Smooth muscle cell (in vitro differentiated cells): Measurements from ENCODE around the gene GP9. TPM values are rescaled to one million over a fixed set of nuclear protein-coding genes. Genes with fewer than 3 reads are reported as not detected.

Experiments
- DNase-seq: peaks from one replicate; lab custom pipeline; 2025; ENCODE audit not compliant: unreplicated experiment; lab: John Stamatoyannopoulos, UW
- H2AFZ ChIP-seq: fragments of 200-600 bp; sonication (generic); 2 replicates; pipeline ENCODE4 v1.6.0; 2016; ENCODE audit warnings: antibody characterized with exemption, low read depth, mild to moderate bottlenecking
- H3F3A ChIP-seq: fragments of 200-600 bp; sonication (generic); 2 replicates; pipeline ENCODE4 v1.6.0; 2017; ENCODE audit warnings: antibody characterized with exemption, low read depth
- H3K27ac ChIP-seq: fragments of 200-600 bp; sonication (generic); 2 replicates; pipeline ENCODE4 v1.5.1; 2016; ENCODE audit warnings: low read depth, mild to moderate bottlenecking
- H3K27me3 ChIP-seq: fragments of 200-600 bp; sonication (generic); 2 replicates; pipeline ENCODE4 v1.6.1; 2016; ENCODE audit warnings: low read depth, mild to moderate bottlenecking
- H3K36me3 ChIP-seq: fragments of 200-600 bp; sonication (generic); 2 replicates; pipeline ENCODE4 v1.5.1; 2016; ENCODE audit warnings: low read depth
- H3K4me1 ChIP-seq: fragments of 200-600 bp; sonication (generic); 2 replicates; pipeline ENCODE4 v1.5.1; 2016; ENCODE audit warnings: low read depth
- H3K4me2 ChIP-seq: fragments of 200-600 bp; sonication (generic); 2 replicates; pipeline ENCODE4 v1.6.0; 2016; ENCODE audit warnings: mild to moderate bottlenecking
- H3K4me3 ChIP-seq: fragments of 200-600 bp; sonication (generic); 2 replicates; pipeline ENCODE4 v1.5.1; 2016; ENCODE audit warnings: mild to moderate bottlenecking
- H3K79me2 ChIP-seq: fragments of 200-600 bp; sonication (generic); 2 replicates; pipeline ENCODE4 v1.6.0; 2016; ENCODE audit warnings: low read depth, mild to moderate bottlenecking
- H3K9ac ChIP-seq: fragments of 200-600 bp; sonication (generic); 2 replicates; pipeline ENCODE4 v1.6.0; 2016; ENCODE audit warnings: low read depth
- H3K9me3 ChIP-seq: fragments of 200-600 bp; sonication (generic); replicated peaks from 2 replicates; pipeline ENCODE4 v1.5.1; 2016; ENCODE audit warnings: low read depth
- H4K20me1 ChIP-seq: fragments of 200-600 bp; sonication (generic); 2 replicates; pipeline ENCODE4 v1.6.0; 2016; ENCODE audit warnings: low read depth
- WGBS: methylation state at CpG from one replicate; pipeline ENCODE4 v1.1.7; 2016; ENCODE audit warnings: low lambda C conversion rate; 5-methylcytosine and 5-hydroxymethylcytosine counted together
- polyA plus RNA-seq: library from polyadenylated mRNA; unstranded; fragments of >200 nt; fragmentation: Nextera tagmentation; extraction: Ambion mirVana; gene quantifications from 2 replicates; pipeline ENCODE4 v1.2.1, GENCODE V29; 2016
- total RNA-seq: library from RNA; depleted of rRNA; stranded (reverse); fragments of >200 nt; gene quantifications from 2 replicates; pipeline ENCODE4 v1.2.3, GENCODE V29; 2014
- TF ChIP-seq, protein P1 (sequence below): fragments of 200-600 bp; sonication (generic); IDR thresholded peaks from 2 replicates; pipeline ENCODE4 v1.5.1; 2017; ENCODE audit warnings: borderline replicate concordance, mild to moderate bottlenecking, antibody characterized with exemption; ENCODE audit not compliant: insufficient read depth, poor library complexity, severe bottlenecking

Gene GP9
- total and polyA plus RNA-seq, 2 experiments from 2014 or later = not detected

DNA sequence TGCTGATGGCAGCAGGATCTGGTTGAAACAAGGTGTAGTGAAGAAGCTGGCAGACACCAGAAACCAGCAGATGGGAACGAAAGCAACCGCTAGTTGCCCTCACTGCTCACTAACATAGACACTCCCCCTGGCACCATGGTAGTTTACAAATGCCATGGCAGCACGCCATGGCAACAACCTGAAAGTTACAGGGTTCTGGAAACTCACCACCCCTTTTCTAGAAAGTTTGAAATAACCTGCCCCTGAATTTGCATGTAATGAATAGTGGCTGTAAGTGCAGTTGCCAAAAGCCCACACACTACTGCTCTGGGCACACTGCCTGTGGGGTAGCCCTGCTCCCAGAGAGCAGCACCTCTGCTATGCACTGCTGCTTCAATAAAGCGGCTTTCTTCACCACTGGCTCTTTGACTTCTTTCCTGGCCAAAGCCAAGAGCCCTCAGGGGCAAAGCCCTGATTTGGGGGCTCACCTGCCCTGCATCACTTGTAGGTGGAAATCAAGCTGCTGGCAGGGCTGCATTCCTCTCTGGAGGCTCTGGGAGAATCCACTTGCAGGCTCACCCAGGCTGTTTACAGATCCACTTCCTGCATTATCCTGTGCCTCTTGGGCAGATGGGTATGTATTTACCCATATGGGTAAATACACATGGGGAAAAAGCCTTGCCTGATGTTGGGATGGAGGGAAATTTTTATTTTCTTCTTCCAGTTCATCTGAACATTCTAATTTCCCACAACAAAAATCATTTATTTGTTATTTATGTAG, 2.0 kb upstream of the GP9 start:
- no peak for DNase-seq
- TF ChIP-seq, protein P1, sequence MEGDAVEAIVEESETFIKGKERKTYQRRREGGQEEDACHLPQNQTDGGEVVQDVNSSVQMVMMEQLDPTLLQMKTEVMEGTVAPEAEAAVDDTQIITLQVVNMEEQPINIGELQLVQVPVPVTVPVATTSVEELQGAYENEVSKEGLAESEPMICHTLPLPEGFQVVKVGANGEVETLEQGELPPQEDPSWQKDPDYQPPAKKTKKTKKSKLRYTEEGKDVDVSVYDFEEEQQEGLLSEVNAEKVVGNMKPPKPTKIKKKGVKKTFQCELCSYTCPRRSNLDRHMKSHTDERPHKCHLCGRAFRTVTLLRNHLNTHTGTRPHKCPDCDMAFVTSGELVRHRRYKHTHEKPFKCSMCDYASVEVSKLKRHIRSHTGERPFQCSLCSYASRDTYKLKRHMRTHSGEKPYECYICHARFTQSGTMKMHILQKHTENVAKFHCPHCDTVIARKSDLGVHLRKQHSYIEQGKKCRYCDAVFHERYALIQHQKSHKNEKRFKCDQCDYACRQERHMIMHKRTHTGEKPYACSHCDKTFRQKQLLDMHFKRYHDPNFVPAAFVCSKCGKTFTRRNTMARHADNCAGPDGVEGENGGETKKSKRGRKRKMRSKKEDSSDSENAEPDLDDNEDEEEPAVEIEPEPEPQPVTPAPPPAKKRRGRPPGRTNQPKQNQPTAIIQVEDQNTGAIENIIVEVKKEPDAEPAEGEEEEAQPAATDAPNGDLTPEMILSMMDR = no peak
- WGBS = 90% methylated on average over 4 of the region's 4 CpGs
- Histone ChIP-seq H3K4me2 (no peak overlapping the region), H3K36me3 (no peaks in the 10 kb centered on the region), H3K4me1 (no peaks in the 10 kb centered on the region), H3K27ac (no peak overlapping the region), H3K27me3 (no peaks in the 10 kb centered on the region), H3K9me3 (no peaks in the 10 kb centered on the region), H3K4me3 (no peak overlapping the region), H4K20me1 (no peaks in the 10 kb centered on the region), H2AFZ (no peak overlapping the region), H3K79me2 (no peaks in the 10 kb centered on the region), H3K9ac (no peak overlapping the region), H3F3A (no peaks in the 10 kb centered on the region)

DNA sequence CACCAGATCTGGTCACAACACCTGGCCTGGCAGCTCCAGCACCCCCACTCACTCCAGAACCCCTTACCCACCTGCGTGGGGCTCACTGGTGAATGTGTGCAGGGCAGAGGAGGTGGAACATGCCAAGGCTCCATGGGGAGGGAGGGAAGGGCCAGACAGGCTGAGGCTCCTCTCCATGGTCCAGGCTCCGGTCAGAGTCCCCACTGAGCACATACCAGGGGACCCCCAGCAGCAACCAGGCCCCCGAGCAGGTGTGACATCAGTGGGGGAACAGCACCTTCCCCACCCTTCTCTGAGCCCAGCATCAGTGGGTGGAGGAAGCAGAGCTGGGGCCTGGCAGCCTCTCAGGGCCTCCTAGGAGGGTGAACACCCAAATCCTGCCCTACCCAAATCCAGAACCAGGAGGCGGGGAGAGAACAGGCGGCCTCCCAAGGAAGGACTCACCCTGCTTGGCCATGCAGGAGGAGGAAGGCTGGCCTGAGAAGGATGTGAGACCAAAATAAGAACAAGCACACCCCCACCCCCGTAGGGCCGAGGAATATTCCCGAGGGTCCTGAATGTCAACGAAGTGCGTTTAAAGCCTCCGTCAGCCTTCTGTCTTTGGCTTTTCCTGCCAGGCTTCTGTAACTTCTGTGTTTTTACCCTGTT, 1.1 kb upstream of the GP9 start:
- no peaks in the 10 kb centered on the region for H3K27me3 ChIP-seq
- no peak overlapping the region for H3K4me2 ChIP-seq
- H3K4me3 ChIP-seq = no peak overlapping the region
- no peak overlapping the region for H2AFZ ChIP-seq
- no peaks in the 10 kb centered on the region for H3K9me3 ChIP-seq
- H3K27ac ChIP-seq = no peak overlapping the region
- H3K4me1 ChIP-seq = no peaks in the 10 kb centered on the region
- H3K79me2 ChIP-seq = no peaks in the 10 kb centered on the region
- WGBS = 88% methylated on average over 11 of the region's 11 CpGs
- TF ChIP-seq, protein P1 = no peak
- no peaks in the 10 kb centered on the region for H3F3A ChIP-seq
- DNase-seq = no peak
- no peak overlapping the region for H3K9ac ChIP-seq
- H3K36me3 ChIP-seq = no peaks in the 10 kb centered on the region
- no peaks in the 10 kb centered on the region for H4K20me1 ChIP-seq

- H3F3A ChIP-seq = no peaks in the 10 kb centered on the region
- no peaks in the 10 kb centered on the region for H3K9me3 ChIP-seq
- H3K27ac ChIP-seq = no peak overlapping the region
- no peak overlapping the region for H3K4me3 ChIP-seq
- H3K27me3 ChIP-seq = no peaks in the 10 kb centered on the region
- no peak overlapping the region for H3K9ac ChIP-seq
- DNase-seq = no peak
- H2AFZ ChIP-seq = no peak overlapping the region
- no peaks in the 10 kb centered on the region for H3K4me1 ChIP-seq
- 91% methylated on average over 18 of the region's 19 CpGs for WGBS
- TF ChIP-seq, protein P1 = no peak
- H3K36me3 ChIP-seq = no peaks in the 10 kb centered on the region
- no peaks in the 10 kb centered on the region for H3K79me2 ChIP-seq
- no peaks in the 10 kb centered on the region for H4K20me1 ChIP-seq
- H3K4me2 ChIP-seq = no peak overlapping the region
Observed at GRCh38 chr3:129061023-129061887, 676 bp downstream of the GP9 start.
